SK-N-MC (cell line): ENCODE results near the gene EIF2D.

ENCODE experiments used
- EZH2 ChIP-seq: fragments of 200-600 bp; sonication (generic); IDR thresholded peaks from one replicate; pipeline ENCODE4 v1.6.1; 2017; ENCODE audit warnings: antibody characterized with exemption
- FOXP2 ChIP-seq: optimal IDR thresholded peaks from 2 replicates; pipeline ENCODE3; 2011; ENCODE audit warnings: mild to moderate bottlenecking, moderate library complexity; ENCODE audit not compliant: insufficient read depth; ENCODE audit errors: extremely low read length, control extremely low read depth
- POLR2AphosphoS5 ChIP-seq: IDR thresholded peaks from 2 replicates; pipeline ENCODE4 v1.6.1; 2012; ENCODE audit warnings: mild to moderate bottlenecking, low read depth, low read length, borderline replicate concordance

DNA sequence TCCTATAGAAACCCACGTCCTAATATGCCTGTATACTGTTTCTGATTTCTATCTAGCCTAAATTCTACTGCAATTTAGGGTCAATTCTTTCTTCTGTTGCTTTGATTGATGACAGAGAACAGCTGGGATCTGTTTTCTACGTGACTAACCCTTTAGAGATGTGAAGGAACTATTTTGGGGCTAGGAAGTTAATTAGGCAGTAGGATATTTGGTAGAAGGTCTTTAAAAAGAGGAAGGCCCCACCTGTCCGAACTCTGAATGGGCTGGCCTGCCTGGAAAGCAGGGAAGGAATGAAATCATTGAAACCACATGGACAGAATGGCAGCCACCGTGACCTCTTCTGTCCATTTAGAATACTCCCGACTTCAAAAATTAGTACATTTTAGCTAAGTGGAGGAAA is 21.0 kb downstream of the EIF2D start:
- no peak for TF ChIP-seq EZH2
- TF ChIP-seq POLR2AphosphoS5: no peak
- no peak for TF ChIP-seq FOXP2
